ENCODE data around the gene RPS5. TPM values are rescaled to one million over a fixed set of nuclear protein-coding genes. Genes with fewer than 3 reads are reported as not detected.

The RPS5 gene
- total RNA-seq, 1 donor from 2014 or later = 2,403 TPM

GRCh38 chr19:58397533-58398037 is 10.5 kb downstream of the RPS5 start:
- peaks cover 22% of the 10 kb centered on the region for H3K27me3 ChIP-seq (ENCODE audit: control insufficient read depth, insufficient read depth, low read length)
- DNase-seq (ENCODE audit: low read depth) = no peak
- peaks cover 10% of the 10 kb centered on the region for H3K36me3 ChIP-seq (ENCODE audit: control insufficient read depth, insufficient read depth, low read length)
- no peak for TF ChIP-seq CTCF (IDR thresholded peaks at IDR 0.05; ENCODE audit: insufficient read depth, low read length, poor library complexity, severe bottlenecking)
- H3K4me3 ChIP-seq (ENCODE audit: low read depth, low read length) = no peak overlapping the region

- H3K4me3 ChIP-seq (ENCODE audit: low read depth, low read length) = no peak overlapping the region
- peaks cover 22% of the 10 kb centered on the region for H3K27me3 ChIP-seq (ENCODE audit: control insufficient read depth, insufficient read depth, low read length)
- no peak for TF ChIP-seq CTCF (IDR thresholded peaks at IDR 0.05; ENCODE audit: insufficient read depth, low read length, poor library complexity, severe bottlenecking)
- DNase-seq (ENCODE audit: low read depth) = no peak
- peaks cover 6% of the 10 kb centered on the region for H3K36me3 ChIP-seq (ENCODE audit: control insufficient read depth, insufficient read depth, low read length)
Measured at GRCh38 chr19:58398087-58398486, 11.0 kb downstream of the RPS5 start.

- TF ChIP-seq CTCF (IDR thresholded peaks at IDR 0.05; ENCODE audit: insufficient read depth, low read length, poor library complexity, severe bottlenecking) = no peak
- Histone ChIP-seq H3K27me3 (ENCODE audit: control insufficient read depth, insufficient read depth, low read length) (peaks cover 22% of the 10 kb centered on the region), H3K4me3 (ENCODE audit: low read depth, low read length) (no peak overlapping the region), H3K36me3 (ENCODE audit: control insufficient read depth, insufficient read depth, low read length) (peaks cover 5% of the 10 kb centered on the region)
- no peak for DNase-seq (ENCODE audit: low read depth)
Measured at GRCh38 chr19:58398545-58398944, 11.5 kb downstream of the RPS5 start.

- no peak for TF ChIP-seq CTCF (IDR thresholded peaks at IDR 0.05; ENCODE audit: insufficient read depth, low read length, poor library complexity, severe bottlenecking)
- Histone ChIP-seq H3K4me3 (ENCODE audit: low read depth, low read length) (no peak overlapping the region), H3K36me3 (ENCODE audit: control insufficient read depth, insufficient read depth, low read length) (peaks cover under 1% of the 10 kb centered on the region), H3K27me3 (ENCODE audit: control insufficient read depth, insufficient read depth, low read length) (peaks cover 22% of the 10 kb centered on the region)
- no peak for DNase-seq (ENCODE audit: low read depth)
Measured at GRCh38 chr19:58399903-58400302, 12.8 kb downstream of the RPS5 start.

- Histone ChIP-seq H3K4me3 (ENCODE audit: low read depth, low read length) (peak overlapping the region; percentile 60), H3K36me3 (ENCODE audit: control insufficient read depth, insufficient read depth, low read length) (no peaks in the 10 kb centered on the region), H3K27me3 (ENCODE audit: control insufficient read depth, insufficient read depth, low read length) (peaks cover 20% of the 10 kb centered on the region)
- TF ChIP-seq CTCF (IDR thresholded peaks at IDR 0.05; ENCODE audit: insufficient read depth, low read length, poor library complexity, severe bottlenecking) = no peak
- no peak for DNase-seq (ENCODE audit: low read depth)
Measured at GRCh38 chr19:58400316-58400915, 13.3 kb downstream of the RPS5 start.

Measured in kidney epithelial cell (primary cell).